ENCODE measurements around the gene EFNA5. TPM values are rescaled to one million over a fixed set of nuclear protein-coding genes. Genes with fewer than 3 reads are reported as not detected.

The EFNA5 gene
- total RNA-seq, 1 experiment from 2014 or later, result 0.22 TPM

DNA sequence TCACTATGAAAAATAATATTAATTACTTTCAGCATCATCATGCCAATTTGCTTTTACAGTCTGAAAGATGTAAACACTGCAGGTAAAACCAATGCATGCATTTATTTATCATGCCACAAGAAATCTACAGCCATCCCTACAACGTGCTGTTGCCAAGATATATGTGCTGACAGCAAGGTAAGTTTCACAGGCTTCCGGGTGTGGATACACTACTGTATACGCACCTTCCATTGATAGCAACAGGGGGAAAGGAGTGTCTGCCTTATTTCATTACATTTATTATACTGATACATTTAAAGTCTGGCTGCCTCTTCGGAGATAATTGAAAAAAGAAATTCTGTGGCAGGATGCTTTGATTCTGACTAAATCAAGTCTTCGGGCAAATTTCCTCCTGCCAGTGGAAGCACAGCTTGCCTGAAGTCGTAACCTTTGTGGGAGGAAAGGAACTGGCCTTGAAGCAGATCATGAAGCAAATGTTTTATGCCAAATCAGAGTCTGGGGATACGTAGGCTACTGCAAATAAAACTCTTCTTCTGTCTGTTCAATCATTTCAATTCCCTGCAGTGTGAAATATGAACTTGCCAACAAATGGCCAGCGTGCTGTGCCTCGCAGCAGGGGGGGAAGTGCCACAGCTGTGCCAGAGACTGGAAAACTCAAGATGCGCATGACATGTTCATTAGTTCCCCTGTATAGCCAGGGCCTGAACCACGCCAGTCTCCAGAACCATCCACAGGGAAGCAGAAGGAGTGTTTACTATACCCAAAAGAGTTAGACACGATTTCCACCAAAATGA lies 268.1 kb downstream of the EFNA5 start:
- DNase-seq (ENCODE audit: low read depth, low spot score) (no peak), ATAC-seq (no peak)
- Histone ChIP-seq H3K27me3 (ENCODE audit: insufficient read depth, low read length) (no peaks in the 10 kb centered on the region), H2AFZ (ENCODE audit: low read depth, low read length, poor library complexity, severe bottlenecking) (no peak overlapping the region), H3K4me1 (ENCODE audit: control insufficient read depth in 1 of 2, insufficient read depth in 2 of 2, low read length in 2 of 2) (no peaks in the 10 kb centered on the region), H3K79me2 (ENCODE audit: insufficient read depth, low read length) (no peaks in the 10 kb centered on the region), H4K20me1 (ENCODE audit: insufficient read depth) (no peaks in the 10 kb centered on the region), H3K36me3 (ENCODE audit: control insufficient read depth in 1 of 2, insufficient read depth in 2 of 2, low read length in 2 of 2) (no peaks in the 10 kb centered on the region), H3K9ac (ENCODE audit: low read length) (no peak overlapping the region), H3K9me3 (ENCODE audit: control insufficient read depth in 1 of 2, insufficient read depth in 1 of 2, low read depth in 1 of 2, low read length in 2 of 2) (no peaks in the 10 kb centered on the region), H3K27ac (ENCODE audit: low read depth, low read length) (no peak overlapping the region), H3K4me3 (replicated peaks in 1 of 2; ENCODE audit: low read depth in 1 of 2, low read length in 2 of 2) (no peak overlapping the region), H3K4me2 (ENCODE audit: low read length) (no peak overlapping the region), H3K9me2 (ENCODE audit: insufficient read depth) (no peaks in the 10 kb centered on the region; the same call in 1 of the 2 replicates)
- RAD21 ChIA-PET (ENCODE audit: low non-redundant PET in 1 of 2, low total read pairs in 2 of 2, uncharacterized antibody in 2 of 2, unreplicated experiment in 2 of 2), result no interaction called here
- intact Hi-C loops (cut with micrococcal nuclease), result no loop called here
- CTCF ChIA-PET, result no interaction called here
- TF ChIP-seq, protein P1, sequence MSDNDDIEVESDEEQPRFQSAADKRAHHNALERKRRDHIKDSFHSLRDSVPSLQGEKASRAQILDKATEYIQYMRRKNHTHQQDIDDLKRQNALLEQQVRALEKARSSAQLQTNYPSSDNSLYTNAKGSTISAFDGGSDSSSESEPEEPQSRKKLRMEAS (IDR thresholded peaks at IDR 0.05), result no peak
- no peak for TF ChIP-seq POLR2A (IDR thresholded peaks at IDR 0.05; ENCODE audit: borderline replicate concordance, extremely low read depth, insufficient read depth, insufficient read length)
- TF ChIP-seq, protein P2, sequence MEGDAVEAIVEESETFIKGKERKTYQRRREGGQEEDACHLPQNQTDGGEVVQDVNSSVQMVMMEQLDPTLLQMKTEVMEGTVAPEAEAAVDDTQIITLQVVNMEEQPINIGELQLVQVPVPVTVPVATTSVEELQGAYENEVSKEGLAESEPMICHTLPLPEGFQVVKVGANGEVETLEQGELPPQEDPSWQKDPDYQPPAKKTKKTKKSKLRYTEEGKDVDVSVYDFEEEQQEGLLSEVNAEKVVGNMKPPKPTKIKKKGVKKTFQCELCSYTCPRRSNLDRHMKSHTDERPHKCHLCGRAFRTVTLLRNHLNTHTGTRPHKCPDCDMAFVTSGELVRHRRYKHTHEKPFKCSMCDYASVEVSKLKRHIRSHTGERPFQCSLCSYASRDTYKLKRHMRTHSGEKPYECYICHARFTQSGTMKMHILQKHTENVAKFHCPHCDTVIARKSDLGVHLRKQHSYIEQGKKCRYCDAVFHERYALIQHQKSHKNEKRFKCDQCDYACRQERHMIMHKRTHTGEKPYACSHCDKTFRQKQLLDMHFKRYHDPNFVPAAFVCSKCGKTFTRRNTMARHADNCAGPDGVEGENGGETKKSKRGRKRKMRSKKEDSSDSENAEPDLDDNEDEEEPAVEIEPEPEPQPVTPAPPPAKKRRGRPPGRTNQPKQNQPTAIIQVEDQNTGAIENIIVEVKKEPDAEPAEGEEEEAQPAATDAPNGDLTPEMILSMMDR (IDR thresholded peaks at IDR 0.05 in 2 of 3, conservative IDR thresholded peaks at IDR 0.05 in 1 of 3; ENCODE audit: borderline replicate concordance in 1 of 3, insufficient read depth in 1 of 3, low read depth in 2 of 3, low read length in 2 of 3), result no peak
- TF ChIP-seq ELF1 (IDR thresholded peaks at IDR 0.05; ENCODE audit: borderline replicate concordance, low read depth), result no peak
- BruUV-seq (replicated peaks), result no TSS peak
- POLR2A ChIA-PET, result no interaction called here

DNA sequence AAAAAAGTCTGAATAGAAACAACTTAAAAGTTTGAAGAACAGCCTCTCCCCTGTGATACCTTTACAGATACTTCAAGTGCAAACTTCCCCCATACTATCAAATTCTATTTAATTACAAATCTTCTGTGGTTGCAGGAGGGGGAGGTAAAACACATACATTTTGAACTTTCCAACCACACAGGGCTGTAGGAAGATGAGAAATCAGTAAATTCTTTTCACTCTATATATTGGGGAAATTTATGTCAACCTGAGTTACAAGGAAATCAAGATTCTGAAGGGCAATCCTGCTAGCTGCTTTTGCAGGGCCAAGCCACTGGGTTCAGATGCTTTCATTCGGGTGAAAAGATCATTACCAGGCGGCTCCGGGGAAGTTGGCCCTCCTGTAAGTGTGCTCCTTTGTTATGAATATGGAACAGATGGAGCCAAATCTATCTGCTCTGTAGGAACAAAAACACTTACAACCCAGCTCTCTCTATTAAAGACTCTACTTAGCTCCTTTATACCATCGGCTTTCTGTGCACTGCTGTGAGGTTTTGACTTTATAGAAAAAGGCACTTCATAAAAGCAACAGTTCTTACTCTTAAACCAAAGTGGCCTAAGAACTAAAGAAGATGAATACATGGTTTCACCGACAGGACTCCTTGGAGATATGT lies 269.1 kb downstream of the EFNA5 start:
- no peaks in the 10 kb centered on the region for H3K36me3 ChIP-seq (ENCODE audit: control insufficient read depth in 1 of 2, insufficient read depth in 2 of 2, low read length in 2 of 2)
- intact Hi-C loops (cut with micrococcal nuclease), result no loop called here
- no peak for ATAC-seq
- no peaks in the 10 kb centered on the region for H3K27me3 ChIP-seq (ENCODE audit: insufficient read depth, low read length)
- no peaks in the 10 kb centered on the region for H3K4me1 ChIP-seq (ENCODE audit: control insufficient read depth in 1 of 2, insufficient read depth in 2 of 2, low read length in 2 of 2)
- no peak overlapping the region for H3K9ac ChIP-seq (ENCODE audit: low read length)
- BruUV-seq (replicated peaks), result no TSS peak
- no peak overlapping the region for H2AFZ ChIP-seq (ENCODE audit: low read depth, low read length, poor library complexity, severe bottlenecking)
- no peak overlapping the region for H3K4me2 ChIP-seq (ENCODE audit: low read length)
- TF ChIP-seq, protein P2 (IDR thresholded peaks at IDR 0.05 in 2 of 3, conservative IDR thresholded peaks at IDR 0.05 in 1 of 3; ENCODE audit: borderline replicate concordance in 1 of 3, insufficient read depth in 1 of 3, low read depth in 2 of 3, low read length in 2 of 3), result no peak
- TF ChIP-seq EZH2 (IDR thresholded peaks at IDR 0.05) (no peak), YY1 (IDR thresholded peaks at IDR 0.05; ENCODE audit: extremely low read depth, insufficient replicate concordance, low read depth, low read length) (no peak), SIN3A (IDR thresholded peaks at IDR 0.05; ENCODE audit: low read depth) (no peak), TCF7L2 (IDR thresholded peaks at IDR 0.05; ENCODE audit: borderline replicate concordance, extremely low read depth, insufficient read depth, insufficient read length) (no peak), ZNF274 (IDR thresholded peaks at IDR 0.05; ENCODE audit: low read depth, low read length) (no peak)
- no peaks in the 10 kb centered on the region for H3K9me3 ChIP-seq (ENCODE audit: control insufficient read depth in 1 of 2, insufficient read depth in 1 of 2, low read depth in 1 of 2, low read length in 2 of 2)
- no peaks in the 10 kb centered on the region for H4K20me1 ChIP-seq (ENCODE audit: insufficient read depth)
- CTCF ChIA-PET, result no interaction called here
- no peak for DNase-seq (ENCODE audit: low read depth, low spot score)
- RAD21 ChIA-PET (ENCODE audit: low non-redundant PET in 1 of 2, low total read pairs in 2 of 2, uncharacterized antibody in 2 of 2, unreplicated experiment in 2 of 2), result no interaction called here
- no peak overlapping the region for H3K4me3 ChIP-seq (replicated peaks in 1 of 2; ENCODE audit: low read depth in 1 of 2, low read length in 2 of 2)
- no peaks in the 10 kb centered on the region; the same call in 1 of the 2 replicates for H3K9me2 ChIP-seq (ENCODE audit: insufficient read depth)
- no peaks in the 10 kb centered on the region for H3K79me2 ChIP-seq (ENCODE audit: insufficient read depth, low read length)
- POLR2A ChIA-PET, result no interaction called here
- no peak overlapping the region for H3K27ac ChIP-seq (ENCODE audit: low read depth, low read length)
